ENCODE results near the gene ACP2.

- no peak for TF ChIP-seq CTCF (IDR thresholded peaks at IDR 0.05)
- no peak for TF ChIP-seq POLR2A (IDR thresholded peaks at IDR 0.05)
Measured at GRCh38 chr11:47256374-47256773, 7.8 kb upstream of the ACP2 start.

Data from adrenal gland (tissue), 5 donors.